Type B pancreatic cell (in vitro differentiated cells): Measurements from ENCODE around the gene C12orf76. TPM values are rescaled to one million over a fixed set of nuclear protein-coding genes. Genes with fewer than 3 reads are reported as not detected.
A peak's percentile ranks its signal among the peaks of the same experiment; 100 is the strongest.
"Not testable (repeated sequence)": the region's sequence is repeated elsewhere in the genome, so short reads cannot be mapped to it uniquely, and the experiment has no call there.

ENCODE experiments used
- DNase-seq: peaks from one replicate; pipeline ENCODE4 v3.0.0; 2021; ENCODE audit warnings: mixed read lengths; ENCODE audit not compliant: unreplicated experiment; ENCODE audit errors: extremely low spot score
- H3K27ac Mint-ChIP-seq: 2 replicates; pipeline ENCODE4 v1.8.0; 2021; ENCODE audit warnings: mild to moderate bottlenecking, mixed read lengths
- H3K27me3 Mint-ChIP-seq: 2 replicates; pipeline ENCODE4 v1.8.0; 2021; ENCODE audit warnings: mixed read lengths
- H3K36me3 Mint-ChIP-seq: 2 replicates; pipeline ENCODE4 v1.8.0; 2021; ENCODE audit warnings: mixed read lengths
- H3K4me1 Mint-ChIP-seq: one replicate; pipeline ENCODE4 v1.8.0; 2021; ENCODE audit warnings: mixed read lengths; ENCODE audit not compliant: unreplicated experiment
- H3K4me3 Mint-ChIP-seq: 2 replicates; pipeline ENCODE4 v1.8.0; 2021; ENCODE audit warnings: mild to moderate bottlenecking, mixed read lengths
- H3K9me3 Mint-ChIP-seq: 2 replicates; pipeline ENCODE4 v1.8.0; 2021; ENCODE audit warnings: mixed read lengths
- CTCF ChIP-seq: fragments of 200-600 bp; sonication (generic); conservative IDR thresholded peaks from 2 replicates; pipeline ENCODE4 v1.5.0; 2021; ENCODE audit warnings: antibody characterized with exemption, mild to moderate bottlenecking
- long read RNA-seq: library from polyadenylated mRNA; unstranded; transcript quantifications from one replicate; pipeline ENCODE4 v2.0.0, GENCODE V29; 2020
- total RNA-seq: library from RNA; stranded (reverse); gene quantifications from 2 replicates; pipeline ENCODE4 v1.2.1, GENCODE V29; 2021; ENCODE audit warnings: low replicate concordance

The C12orf76 gene
- total RNA-seq, result 20.8 and 21.4 TPM in 2 replicates
- long read RNA-seq, transcript C12orf76-203 (2 exons, 1,755 nt), result minor isoform, 9 of 110 reads
- long read RNA-seq, transcript C12orf76-208 (3 exons, 496 nt), result major isoform, 13 of 110 reads
- long read RNA-seq, partial matches to known transcripts, result 88 of 110 reads
- long read RNA-seq, other reads (novel, unspliced or antisense), result 0 of 110 reads

GRCh38 chr12:110048242-110049027 is at the start of gene C12orf76:
Gene C12orf76 (minus strand): TSS chr12:110048522. CDS start chr12:110048495, 27 bp downstream.
- H3K36me3 Mint-ChIP-seq, result no peaks in the 10 kb centered on the region
- H3K27ac Mint-ChIP-seq, result peak within 1 kb of the TSS; percentile 92
- peaks cover 11% of the 10 kb centered on the region for H3K4me1 Mint-ChIP-seq
- no peaks in the 10 kb centered on the region for H3K27me3 Mint-ChIP-seq
- DNase-seq, result peak; percentile 88
- no peak for TF ChIP-seq CTCF
- H3K4me3 Mint-ChIP-seq, result peak within 1 kb of the TSS; percentile 96
- H3K9me3 Mint-ChIP-seq, result no peaks in the 10 kb centered on the region

- no peak overlapping the region for H3K4me3 Mint-ChIP-seq
- DNase-seq, result no peak
- peaks cover 24% of the 10 kb centered on the region for H3K27me3 Mint-ChIP-seq
- no peaks in the 10 kb centered on the region for H3K9me3 Mint-ChIP-seq
- no peak overlapping the region for H3K27ac Mint-ChIP-seq
- TF ChIP-seq CTCF, result no peak
- no peaks in the 10 kb centered on the region for H3K4me1 Mint-ChIP-seq
- H3K36me3 Mint-ChIP-seq, result no peaks in the 10 kb centered on the region
Measured at GRCh38 chr12:110093631-110094311, 45.4 kb upstream of the C12orf76 start.

GRCh38 chr12:110091136-110091711 is 42.9 kb upstream of the C12orf76 start:
- no peaks in the 10 kb centered on the region for H3K4me1 Mint-ChIP-seq
- H3K4me3 Mint-ChIP-seq, result no peak overlapping the region
- DNase-seq, result no peak
- H3K9me3 Mint-ChIP-seq, result no peaks in the 10 kb centered on the region
- TF ChIP-seq CTCF, result no peak
- H3K27me3 Mint-ChIP-seq, result peaks cover 24% of the 10 kb centered on the region
- H3K27ac Mint-ChIP-seq, result no peak overlapping the region
- no peaks in the 10 kb centered on the region for H3K36me3 Mint-ChIP-seq

GRCh38 chr12:110090266-110091135 is 42.2 kb upstream of the C12orf76 start:
- H3K4me3 Mint-ChIP-seq, result no peak overlapping the region
- DNase-seq, result no peak
- TF ChIP-seq CTCF, result no peak
- no peaks in the 10 kb centered on the region for H3K4me1 Mint-ChIP-seq
- H3K9me3 Mint-ChIP-seq, result no peaks in the 10 kb centered on the region
- H3K27me3 Mint-ChIP-seq, result peaks cover 24% of the 10 kb centered on the region
- H3K36me3 Mint-ChIP-seq, result no peaks in the 10 kb centered on the region
- no peak overlapping the region for H3K27ac Mint-ChIP-seq

- no peaks in the 10 kb centered on the region for H3K36me3 Mint-ChIP-seq
- no peak for TF ChIP-seq CTCF
- no peak for DNase-seq
- H3K27me3 Mint-ChIP-seq, result peaks cover 26% of the 10 kb centered on the region
- H3K27ac Mint-ChIP-seq, result no peak overlapping the region
- H3K4me3 Mint-ChIP-seq, result no peak overlapping the region
- H3K4me1 Mint-ChIP-seq, result no peaks in the 10 kb centered on the region
- H3K9me3 Mint-ChIP-seq, result no peaks in the 10 kb centered on the region
Measured at GRCh38 chr12:110088936-110089335, 40.6 kb upstream of the C12orf76 start.

- not testable (repeated sequence) for H3K36me3 Mint-ChIP-seq, H3K4me1 Mint-ChIP-seq, H3K4me3 Mint-ChIP-seq, H3K27ac Mint-ChIP-seq, DNase-seq, H3K9me3 Mint-ChIP-seq
- H3K27me3 Mint-ChIP-seq, result peaks cover 26% of the 10 kb centered on the region
Measured at GRCh38 chr12:110088216-110088615, 39.9 kb upstream of the C12orf76 start.
